HG03575 (cell line): ENCODE measurements around the gene CASR.
A peak's percentile ranks its signal among the peaks of the same experiment; 100 is the strongest.

Experiments
- ATAC-seq: cut with Tn5 transposase; IDR thresholded peaks from one replicate; pipeline ENCODE4 v1.9.1; 2021; ENCODE audit not compliant: unreplicated experiment, insufficient number of reproducible peaks, low FRiP score; ENCODE audit errors: extremely low read depth

Gene CASR

GRCh38 chr3:122295266-122296062, 112.0 kb downstream of the CASR start:
- ATAC-seq = no peak

GRCh38 chr3:122298239-122298638, 114.8 kb downstream of the CASR start:
- ATAC-seq = peak; percentile 43

DNA sequence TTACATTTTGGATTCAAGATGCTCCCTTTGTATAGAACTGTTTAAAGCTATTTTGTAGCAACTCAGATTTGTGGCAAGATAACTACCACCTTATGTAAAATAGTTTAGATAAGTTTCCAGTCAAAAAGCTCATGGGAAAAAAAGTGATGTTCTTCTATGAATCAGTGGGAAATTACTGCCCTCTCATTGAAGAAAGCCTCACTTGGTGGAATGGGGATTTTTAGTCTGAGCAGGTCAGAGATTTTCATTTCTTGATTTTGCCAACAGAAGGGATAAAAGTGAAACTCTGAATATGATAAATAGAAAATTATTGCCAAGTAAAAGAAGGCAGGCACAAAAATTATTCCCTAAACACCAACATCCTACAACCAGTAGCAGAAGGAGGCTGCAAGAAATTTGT, 115.7 kb downstream of the CASR start:
- no peak for ATAC-seq

DNA sequence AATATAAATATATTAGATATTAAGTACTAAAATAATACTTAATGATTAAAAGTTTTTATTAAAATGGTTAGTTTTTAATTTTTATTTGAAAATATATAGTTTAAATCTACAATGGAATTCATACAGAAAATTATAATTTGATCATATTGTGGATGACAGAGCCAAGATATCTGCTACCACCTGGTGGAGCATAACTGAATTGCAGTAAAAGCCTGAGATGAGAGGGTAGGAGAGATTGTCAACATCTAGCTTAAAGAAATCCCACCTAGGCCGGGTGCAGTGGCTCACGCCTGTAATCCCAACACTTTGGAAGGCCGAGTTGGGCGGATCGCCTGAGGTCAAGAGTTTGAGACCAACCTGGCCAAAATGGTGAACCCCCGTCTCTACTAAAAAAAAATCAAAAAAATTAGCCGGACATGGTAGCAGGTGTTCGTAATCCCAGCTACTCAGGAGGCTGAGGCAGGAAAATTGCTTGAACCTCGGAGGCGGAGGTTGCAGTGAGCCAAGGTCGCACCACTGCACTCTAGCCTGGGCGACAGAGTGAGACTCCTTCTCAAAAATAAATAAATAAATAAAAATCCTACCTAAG, 116.5 kb downstream of the CASR start:
- no peak for ATAC-seq

GRCh38 chr3:122301063-122301462, 117.6 kb downstream of the CASR start:
- no peak for ATAC-seq

DNA sequence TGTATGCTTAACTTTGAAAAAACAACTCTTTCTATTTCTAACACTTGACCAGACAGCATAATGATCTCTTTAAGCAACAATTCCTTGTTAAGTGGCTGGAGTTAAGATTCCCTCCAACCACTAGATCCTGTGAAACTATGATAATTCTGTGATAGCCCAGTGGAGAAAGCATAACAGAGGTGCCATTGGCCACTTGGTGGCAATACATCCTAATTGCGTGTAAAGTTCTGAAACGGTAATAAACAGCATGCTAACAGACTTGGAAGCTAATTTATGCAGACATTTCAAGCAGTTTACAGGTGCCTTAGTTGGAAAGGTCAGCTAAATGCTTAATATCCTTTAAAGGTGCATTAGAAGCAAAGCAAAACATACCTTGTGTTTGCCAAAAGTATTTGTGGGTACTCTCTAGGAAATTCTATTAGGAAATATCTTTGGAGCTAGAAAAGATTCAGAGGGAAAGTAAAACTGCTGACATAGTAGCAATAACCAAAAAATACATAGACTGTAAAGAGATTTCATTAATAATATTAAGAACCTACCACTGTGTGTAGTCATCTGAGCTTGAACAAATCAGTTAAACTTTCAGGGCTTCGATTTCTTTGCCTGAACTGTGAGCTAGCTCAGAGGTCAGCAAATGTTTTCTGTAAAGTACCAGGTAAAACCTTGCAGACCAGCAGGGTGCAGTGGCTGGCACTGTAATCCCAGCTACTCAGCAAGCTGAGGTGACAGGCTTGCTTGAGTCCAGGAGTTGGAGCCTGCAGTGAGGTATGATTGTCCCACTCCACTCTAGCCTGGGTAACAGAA, 122.6 kb downstream of the CASR start:
- no peak for ATAC-seq

GRCh38 chr3:122306622-122306953, 123.1 kb downstream of the CASR start:
- no peak for ATAC-seq

DNA sequence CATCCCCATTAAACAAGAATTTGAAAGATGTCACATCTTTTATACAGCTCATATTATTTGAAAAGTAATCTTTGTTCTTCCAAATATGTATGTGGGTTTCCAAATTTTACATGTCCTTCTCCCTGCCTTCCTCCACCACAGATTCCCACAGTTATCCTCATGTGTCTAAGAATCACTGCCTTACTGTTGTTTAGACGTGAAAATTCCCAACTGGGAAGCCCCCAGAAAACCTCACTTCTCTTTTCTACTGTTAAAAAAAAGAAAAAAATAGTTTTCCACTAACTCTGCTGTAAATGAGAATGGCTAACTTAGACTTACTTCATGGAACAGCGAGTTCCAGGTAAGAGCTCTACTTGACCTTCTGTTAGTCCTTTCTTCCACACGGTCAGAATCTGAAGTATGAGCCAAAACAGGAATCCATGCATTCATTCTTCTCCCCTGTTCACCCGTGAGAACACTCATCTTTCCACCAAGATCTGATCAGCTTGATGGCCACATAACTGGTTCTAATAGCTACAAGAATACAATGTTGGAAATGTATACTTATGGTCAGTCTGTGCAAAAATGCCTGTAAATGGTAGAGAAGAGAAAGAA, 123.7 kb downstream of the CASR start:
- ATAC-seq = no peak

GRCh38 chr3:122307976-122308375, 124.5 kb downstream of the CASR start:
- ATAC-seq = no peak

DNA sequence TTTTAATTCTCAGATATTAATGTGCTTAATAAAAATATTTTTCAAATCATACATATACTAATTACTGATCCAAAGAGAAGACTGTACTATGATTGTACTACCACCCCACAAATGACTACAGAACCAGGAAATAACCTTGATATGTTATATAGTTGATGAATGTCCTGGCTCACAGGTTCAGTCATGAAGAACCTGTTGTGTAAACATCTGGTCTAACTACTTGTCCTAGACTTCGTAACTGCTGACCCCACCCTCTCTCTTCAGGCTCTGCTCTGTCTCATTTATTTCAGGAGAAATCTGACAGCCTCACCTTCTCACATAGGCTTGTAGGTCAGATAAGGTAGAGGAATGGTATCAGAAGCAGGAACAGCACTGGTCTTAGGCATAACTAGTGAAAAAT, 126.9 kb downstream of the CASR start:
- no peak for ATAC-seq

- ATAC-seq = no peak
Measured at GRCh38 chr3:122312826-122313225, 129.4 kb downstream of the CASR start.

GRCh38 chr3:122313281-122313680, 129.8 kb downstream of the CASR start:
- no peak for ATAC-seq

- no peak for ATAC-seq
Measured at GRCh38 chr3:122314228-122314876, 130.9 kb downstream of the CASR start.

- no peak for ATAC-seq
Measured at GRCh38 chr3:122315619-122316018, 132.2 kb downstream of the CASR start.

- ATAC-seq = no peak
Measured at GRCh38 chr3:122316368-122316767, 132.9 kb downstream of the CASR start.

DNA sequence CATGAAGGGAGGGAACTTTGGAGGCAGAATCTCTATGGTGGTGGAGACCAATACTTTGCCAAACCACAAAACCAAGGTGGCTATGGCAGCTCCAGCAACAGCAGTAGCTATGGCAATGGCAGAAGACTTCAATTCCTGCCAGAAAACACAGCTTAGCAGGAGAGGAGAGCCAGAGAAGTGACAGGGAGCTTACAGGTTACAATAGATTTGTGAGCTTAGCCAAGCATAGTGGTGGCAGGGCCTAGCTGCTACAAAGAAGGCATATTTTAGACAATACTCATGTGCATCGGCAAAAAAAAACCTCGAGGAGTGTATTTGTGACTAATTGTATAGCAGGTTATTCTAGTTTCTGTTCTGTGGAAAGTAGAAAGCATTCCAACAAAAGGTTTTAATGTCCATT, 135.2 kb downstream of the CASR start:
- no peak for ATAC-seq

DNA sequence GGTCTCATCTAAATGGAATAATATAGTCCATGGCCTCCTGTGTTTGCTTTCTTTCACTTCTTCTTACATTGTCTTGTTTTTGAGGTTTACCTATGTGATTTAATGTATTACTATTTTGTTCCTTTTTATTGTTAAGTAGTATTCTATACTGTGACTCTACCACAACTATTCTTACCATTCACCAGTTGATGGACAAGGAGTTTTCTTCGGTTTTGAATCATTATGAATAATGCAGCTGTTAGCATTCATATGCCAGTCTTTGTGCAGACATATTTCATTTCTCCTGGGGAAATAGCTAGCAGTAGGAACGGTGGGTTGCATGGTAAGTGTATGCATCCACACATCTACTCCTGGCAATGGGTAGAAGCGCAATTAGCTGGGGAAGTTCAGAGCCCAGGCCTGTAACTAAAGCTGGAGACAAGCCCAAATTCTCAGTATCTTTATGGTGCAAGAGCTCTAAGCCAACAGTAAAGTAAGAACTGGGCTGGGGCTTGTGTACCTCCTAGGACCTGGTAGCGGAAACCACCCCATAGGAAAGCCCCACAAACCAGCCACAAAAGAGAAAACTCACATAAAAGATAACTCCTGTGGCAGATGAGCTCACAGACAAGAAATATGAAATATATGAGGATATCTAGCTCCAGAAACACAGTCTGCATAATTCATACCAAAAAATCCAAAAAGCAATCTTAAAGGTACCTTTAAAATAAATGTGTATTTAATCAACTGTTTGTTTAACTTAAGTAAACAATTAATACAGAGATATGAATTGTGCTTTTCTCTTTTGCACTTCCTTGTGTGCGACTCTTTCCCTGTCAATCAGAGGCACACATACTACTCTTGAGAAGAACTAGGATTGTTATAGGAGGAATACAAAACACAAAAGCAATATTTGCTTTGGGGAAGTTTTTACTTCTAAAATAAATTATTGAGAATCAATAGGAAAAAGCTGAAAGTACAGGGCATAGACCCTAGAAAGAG, 138.9 kb downstream of the CASR start:
- no peak for ATAC-seq

DNA sequence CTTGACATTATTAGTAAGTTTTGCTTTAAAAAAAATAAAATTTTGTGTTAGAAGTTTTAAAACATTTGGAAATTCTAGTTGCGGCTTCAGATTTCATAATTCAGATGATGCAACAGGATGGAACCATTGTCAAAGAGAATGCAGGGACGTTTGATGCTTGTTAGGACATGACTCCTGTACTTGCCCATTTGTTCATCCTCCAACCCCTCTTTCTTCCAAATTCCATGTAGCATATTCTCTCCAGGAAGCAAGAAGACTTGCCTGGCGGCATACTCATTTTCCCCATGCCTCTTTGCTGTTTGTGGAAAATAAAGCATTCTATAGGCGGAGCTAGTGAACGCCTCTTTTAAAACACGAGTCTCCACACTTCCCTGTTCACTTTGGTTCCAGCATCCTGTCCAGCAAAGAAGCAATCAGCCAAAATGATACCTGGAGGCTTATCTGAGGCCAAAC, 141.4 kb downstream of the CASR start, which contains the start of gene CSTA:
Gene CSTA (plus strand): TSS at position 378 of the 453 bp plus-strand sequence. CDS start 45 bp downstream, at position 423.
- no peak for ATAC-seq
